Neuronal stem cell (in vitro differentiated cells): ENCODE measurements around the gene PAK2.

Experiments used
- DNase-seq: peaks from one replicate; pipeline ENCODE4 v3.0.0-alpha.2; 2013; ENCODE audit warnings: low spot score
- H2AFZ ChIP-seq: one replicate; pipeline ENCODE4 v1.6.1; 2013; ENCODE audit warnings: mild to moderate bottlenecking, low read length, inconsistent platforms
- H2AK5ac ChIP-seq: 2 replicates; pipeline ENCODE4 v1.6.1; 2013; ENCODE audit warnings: low read depth, mild to moderate bottlenecking, inconsistent platforms, low read length, moderate library complexity, mixed read lengths
- H2BK120ac ChIP-seq: 2 replicates; pipeline ENCODE4 v1.6.1; 2013; ENCODE audit warnings: low read depth, mild to moderate bottlenecking, inconsistent platforms, low read length, moderate library complexity, mixed read lengths
- H2BK12ac ChIP-seq: one replicate; pipeline ENCODE4 v1.6.1; 2013; ENCODE audit warnings: low read length, inconsistent platforms
- H2BK15ac ChIP-seq: 2 replicates; pipeline ENCODE4 v1.6.1; 2013; ENCODE audit warnings: mild to moderate bottlenecking, low read length, inconsistent platforms, mixed read lengths
- H2BK5ac ChIP-seq: one replicate; pipeline ENCODE4 v1.6.1; 2013; ENCODE audit warnings: inconsistent platforms, mild to moderate bottlenecking, low read length, moderate library complexity
- H3K14ac ChIP-seq: one replicate; pipeline ENCODE4 v1.6.1; 2013; ENCODE audit warnings: low read length, inconsistent platforms
- H3K18ac ChIP-seq: 2 replicates; pipeline ENCODE4 v1.6.1; 2013; ENCODE audit warnings: low read length, inconsistent platforms
- H3K23ac ChIP-seq: 2 replicates; pipeline ENCODE4 v1.6.1; 2013; ENCODE audit warnings: low read depth, mild to moderate bottlenecking, mixed read lengths, low read length, inconsistent platforms; ENCODE audit not compliant: poor library complexity
- H3K27ac ChIP-seq: replicated peaks from 3 replicates; pipeline ENCODE4 v1.5.1; 2013; ENCODE audit warnings: low read length, inconsistent platforms
- H3K27me3 ChIP-seq, 3 experiments: 2 replicates each; pipeline ENCODE4 v1.6.1; 2013; ENCODE audit warnings: low read length in 3 of 3, mild to moderate bottlenecking in 2 of 3, inconsistent platforms in 1 of 3, low read depth in 1 of 3, mixed read lengths in 1 of 3, moderate library complexity in 1 of 3; ENCODE audit not compliant: control insufficient read depth in 3 of 3, insufficient read depth in 3 of 3
- H3K36me3 ChIP-seq, 2 donors: replicated peaks in 1 of 2; 2 replicates each; pipeline ENCODE4 v1.6.1; 2013; ENCODE audit warnings: low read length in 2 of 2; ENCODE audit not compliant: control insufficient read depth in 2 of 2, insufficient read depth in 2 of 2
- H3K4ac ChIP-seq: 2 replicates; pipeline ENCODE4 v1.6.1; 2013; ENCODE audit warnings: inconsistent platforms, mild to moderate bottlenecking, low read length, moderate library complexity
- H3K4me1 ChIP-seq, 2 donors: 1 replicate in 1 of 2; 2 replicates in 1 of 2; pipeline ENCODE4 v1.6.1; 2013; ENCODE audit warnings: low read length in 2 of 2, low read depth in 1 of 2; ENCODE audit not compliant: control insufficient read depth in 2 of 2, insufficient read depth in 1 of 2
- H3K4me2 ChIP-seq: one replicate; pipeline ENCODE4 v1.6.1; 2013; ENCODE audit warnings: mild to moderate bottlenecking, low read length, inconsistent platforms; ENCODE audit not compliant: insufficient read depth, poor library complexity, severe bottlenecking
- H3K4me3 ChIP-seq, 2 donors: 2 replicates each; pipeline ENCODE4 v1.5.1; 2013; ENCODE audit warnings: low read length in 2 of 2, mild to moderate bottlenecking in 2 of 2, inconsistent platforms in 1 of 2, moderate library complexity in 1 of 2
- H3K79me1 ChIP-seq: one replicate; pipeline ENCODE4 v1.6.1; 2013; ENCODE audit warnings: low read depth, mild to moderate bottlenecking, inconsistent platforms, low read length, moderate library complexity
- H3K9ac ChIP-seq: one replicate; pipeline ENCODE4 v1.6.1; 2013; ENCODE audit warnings: mild to moderate bottlenecking, low read depth, low read length, inconsistent platforms; ENCODE audit not compliant: poor library complexity
- H3K9me3 ChIP-seq, 2 donors: replicated peaks in 1 of 2; 2 replicates each; pipeline versions ENCODE3 to v1.6.1; 2013; ENCODE audit warnings: low read length in 2 of 2, mild to moderate bottlenecking in 2 of 2, inconsistent platforms in 1 of 2, low read depth in 1 of 2, mixed read lengths in 1 of 2, moderate library complexity in 1 of 2; ENCODE audit not compliant: control insufficient read depth in 2 of 2, insufficient read depth in 1 of 2
- H4K8ac ChIP-seq: one replicate; pipeline ENCODE4 v1.6.1; 2013; ENCODE audit warnings: low read depth, mild to moderate bottlenecking, inconsistent platforms, low read length, moderate library complexity
- H4K91ac ChIP-seq: one replicate; pipeline ENCODE4 v1.6.1; 2013; ENCODE audit warnings: low read length, low read depth, mild to moderate bottlenecking, inconsistent platforms; ENCODE audit not compliant: poor library complexity
- WGBS, 2 donors: extraction: QIAGEN DNeasy Blood & Tissue Kit; methylation state at CpG; one replicate each; pipeline ENCODE4 v1.1.7; 2013; ENCODE audit warnings: missing lambda C conversion rate in 2 of 2, mixed read lengths in 1 of 2; ENCODE audit not compliant: insufficient read length in 2 of 2, insufficient replicate concordance in 1 of 2; ENCODE audit errors: extremely low coverage in 2 of 2; 5-methylcytosine and 5-hydroxymethylcytosine counted together

Gene PAK2

GRCh38 chr3:196749125-196749524 is 9.5 kb downstream of the PAK2 start:
- WGBS, 2 donors, result no CpG with 5 or more reads among the region's 8 CpGs

GRCh38 chr3:196753201-196753600 is 13.5 kb downstream of the PAK2 start:
- WGBS, 2 donors, result no CpG with 5 or more reads among the region's 8 CpGs
- no peak overlapping the region for H3K9ac ChIP-seq
- no peak overlapping the region for H3K4me3 ChIP-seq
- no peak overlapping the region for H3K14ac ChIP-seq
- no peak overlapping the region for H2AFZ ChIP-seq
- no peak overlapping the region for H2BK120ac ChIP-seq
- no peaks in the 10 kb centered on the region for H3K27me3 ChIP-seq
- no peak overlapping the region for H3K23ac ChIP-seq
- H3K4ac ChIP-seq, result no peak overlapping the region
- H3K27ac ChIP-seq, result no peak overlapping the region
- H3K4me1 ChIP-seq, result no peaks in the 10 kb centered on the region
- DNase-seq, result no peak
- no peak overlapping the region for H3K18ac ChIP-seq
- no peak overlapping the region for H3K4me2 ChIP-seq
- no peak overlapping the region for H2BK12ac ChIP-seq
- H3K79me1 ChIP-seq, result peaks cover 5% of the 10 kb centered on the region
- H2AK5ac ChIP-seq, result no peak overlapping the region
- H2BK5ac ChIP-seq, result no peak overlapping the region
- peaks cover 6 to 71% of the 10 kb centered on the region in 2 donors for H3K36me3 ChIP-seq
- H4K91ac ChIP-seq, result no peak overlapping the region
- H2BK15ac ChIP-seq, result no peak overlapping the region
- H4K8ac ChIP-seq, result no peak overlapping the region
- peaks cover 10 to 46% of the 10 kb centered on the region in 2 donors for H3K9me3 ChIP-seq

More at GRCh38 chr3:196749125-196749524, 9.5 kb downstream of the PAK2 start:
- no peaks in the 10 kb centered on the region for H3K4me1 ChIP-seq
- peaks cover 5% of the 10 kb centered on the region for H3K79me1 ChIP-seq
- no peaks in the 10 kb centered on the region for H3K27me3 ChIP-seq
- no peak overlapping the region for H3K14ac ChIP-seq
- H2BK12ac ChIP-seq, result no peak overlapping the region
- H2AFZ ChIP-seq, result no peak overlapping the region
- no peak overlapping the region for H2BK15ac ChIP-seq
- H3K4ac ChIP-seq, result no peak overlapping the region
- no peak overlapping the region for H4K8ac ChIP-seq
- H3K4me3 ChIP-seq, result no peak overlapping the region
- no peak for DNase-seq
- no peak overlapping the region for H2BK5ac ChIP-seq
- no peak overlapping the region for H4K91ac ChIP-seq
- no peak overlapping the region for H3K4me2 ChIP-seq
- peaks cover 0 to 78% of the 10 kb centered on the region in 2 donors for H3K36me3 ChIP-seq
- H3K27ac ChIP-seq, result no peak overlapping the region
- H2BK120ac ChIP-seq, result no peak overlapping the region
- H3K9me3 ChIP-seq, result peaks cover 0 to 26% of the 10 kb centered on the region in 2 donors
- H3K18ac ChIP-seq, result no peak overlapping the region
- H3K23ac ChIP-seq, result no peak overlapping the region
- H2AK5ac ChIP-seq, result no peak overlapping the region
- no peak overlapping the region for H3K9ac ChIP-seq

GRCh38 chr3:196754091-196754981 is 14.7 kb downstream of the PAK2 start:
- Histone ChIP-seq H2BK120ac (no peak overlapping the region), H2BK15ac (no peak overlapping the region), H4K8ac (no peak overlapping the region), H3K27ac (no peak overlapping the region), H3K9ac (no peak overlapping the region), H3K27me3 (no peaks in the 10 kb centered on the region), H3K23ac (no peak overlapping the region), H2AFZ (no peak overlapping the region), H2BK12ac (no peak overlapping the region), H3K36me3 (peaks cover 9 to 60% of the 10 kb centered on the region in 2 donors), H3K4ac (no peak overlapping the region), H3K18ac (no peak overlapping the region), H3K9me3 (peaks cover 10 to 42% of the 10 kb centered on the region in 2 donors), H2BK5ac (no peak overlapping the region), H3K4me1 (no peaks in the 10 kb centered on the region), H3K14ac (no peak overlapping the region), H3K4me3 (no peak overlapping the region), H3K4me2 (no peak overlapping the region), H4K91ac (no peak overlapping the region), H3K79me1 (peaks cover 3% of the 10 kb centered on the region), H2AK5ac (no peak overlapping the region)
- no peak for DNase-seq
- WGBS, 2 donors, result no CpG with 5 or more reads among the region's 9 CpGs

GRCh38 chr3:196756732-196757131 is 17.1 kb downstream of the PAK2 start:
- H3K9me3 ChIP-seq, result peaks cover 18 to 53% of the 10 kb centered on the region in 2 donors
- peaks cover 2% of the 10 kb centered on the region for H3K79me1 ChIP-seq
- no peak overlapping the region for H3K4me3 ChIP-seq
- H3K27ac ChIP-seq, result no peak overlapping the region
- H3K27me3 ChIP-seq, result no peaks in the 10 kb centered on the region
- no peak overlapping the region for H3K18ac ChIP-seq
- no CpG with 5 or more reads among the region's 4 CpGs for WGBS, 2 donors
- H2BK12ac ChIP-seq, result no peak overlapping the region
- H4K91ac ChIP-seq, result no peak overlapping the region
- H3K4me2 ChIP-seq, result no peak overlapping the region
- no peak overlapping the region for H2BK5ac ChIP-seq
- H2BK120ac ChIP-seq, result no peak overlapping the region
- no peak overlapping the region for H3K23ac ChIP-seq
- no peak overlapping the region for H2AK5ac ChIP-seq
- DNase-seq, result no peak
- H3K36me3 ChIP-seq, result peaks cover 15 to 48% of the 10 kb centered on the region in 2 donors
- H3K9ac ChIP-seq, result no peak overlapping the region
- no peaks in the 10 kb centered on the region for H3K4me1 ChIP-seq
- no peak overlapping the region for H2BK15ac ChIP-seq
- no peak overlapping the region for H2AFZ ChIP-seq
- no peak overlapping the region for H3K4ac ChIP-seq
- no peak overlapping the region for H3K14ac ChIP-seq
- H4K8ac ChIP-seq, result no peak overlapping the region
